ENCODE data around the gene C1orf35. TPM values are rescaled to one million over a fixed set of nuclear protein-coding genes. Genes with fewer than 3 reads are reported as not detected.

C1orf35 gene
- total and polyA plus RNA-seq, 9 of the 15 experiments (the other 6 are each of a cell fraction or from before 2014, with no cell fraction given): 3.2 to 48.7 (median 12.5) TPM

GRCh38 chr1:228145463-228146416 lies 42.6 kb upstream of the C1orf35 start (continued):
- TF ChIP-seq POLR2G (IDR thresholded peaks at IDR 0.05; ENCODE audit: low read depth, low read length) (no peak; the same call in 1 of the 2 replicates), EP400 (IDR thresholded peaks at IDR 0.05) (no peak), ZZZ3 (IDR thresholded peaks at IDR 0.05) (no peak), KLF1 (tag; IDR thresholded peaks at IDR 0.05) (no peak), NCOA6 (IDR thresholded peaks at IDR 0.05) (no peak), BMI1 (IDR thresholded peaks at IDR 0.05; ENCODE audit: low read length) (no peak), CGGBP1 (CRISPR knock-in tag; IDR thresholded peaks at IDR 0.05) (no peak), HEY1 (CRISPR knock-in tag; IDR thresholded peaks at IDR 0.05; ENCODE audit: borderline replicate concordance) (no peak), CTBP1 (IDR thresholded peaks at IDR 0.05; ENCODE audit: borderline replicate concordance) (peak; percentile 91), YBX1 (IDR thresholded peaks at IDR 0.05) (no peak), CBX3 (IDR thresholded peaks at IDR 0.05; ENCODE audit: borderline replicate concordance in 1 of 2, low read length in 2 of 2) (peak in 1 of 2 experiments; percentile 72; a peak in 1 of 3 replicates), PHF8 (IDR thresholded peaks at IDR 0.05; ENCODE audit: borderline replicate concordance, low read length) (no peak), NCOR1 (IDR thresholded peaks at IDR 0.05) (peak; percentile 96), CHD2 (IDR thresholded peaks at IDR 0.05; ENCODE audit: low read depth, low read length) (no peak), ZNF408 (CRISPR knock-in tag; IDR thresholded peaks at IDR 0.05; ENCODE audit: low read depth) (no peak), BDP1 (IDR thresholded peaks at IDR 0.05; ENCODE audit: insufficient read depth, insufficient read length) (no peak), BHLHE40 (IDR thresholded peaks at IDR 0.05; ENCODE audit: low read length) (peak; percentile 94), SMAD4 (CRISPR knock-in tag; conservative IDR thresholded peaks at IDR 0.05) (peak; percentile 92), HSF4 (CRISPR knock-in tag; IDR thresholded peaks at IDR 0.05; ENCODE audit: borderline replicate concordance) (no peak), ZNF830 (CRISPR knock-in tag; IDR thresholded peaks at IDR 0.05) (no peak), YY1 (IDR thresholded peaks at IDR 0.05; ENCODE audit: borderline replicate concordance in 1 of 3, control insufficient read depth in 1 of 3, extremely low read depth in 1 of 3, insufficient read depth in 3 of 3, insufficient read length in 1 of 3, insufficient replicate concordance in 2 of 3, low read depth in 1 of 3, low read length in 2 of 3) (peak in 1 of 3 experiments; percentile 13), BRD4 (IDR thresholded peaks at IDR 0.05) (no peak), ZNF146 (CRISPR knock-in tag; IDR thresholded peaks at IDR 0.05; ENCODE audit: unreplicated experiment) (no peak)
- TF ChIP-seq, protein P1, sequence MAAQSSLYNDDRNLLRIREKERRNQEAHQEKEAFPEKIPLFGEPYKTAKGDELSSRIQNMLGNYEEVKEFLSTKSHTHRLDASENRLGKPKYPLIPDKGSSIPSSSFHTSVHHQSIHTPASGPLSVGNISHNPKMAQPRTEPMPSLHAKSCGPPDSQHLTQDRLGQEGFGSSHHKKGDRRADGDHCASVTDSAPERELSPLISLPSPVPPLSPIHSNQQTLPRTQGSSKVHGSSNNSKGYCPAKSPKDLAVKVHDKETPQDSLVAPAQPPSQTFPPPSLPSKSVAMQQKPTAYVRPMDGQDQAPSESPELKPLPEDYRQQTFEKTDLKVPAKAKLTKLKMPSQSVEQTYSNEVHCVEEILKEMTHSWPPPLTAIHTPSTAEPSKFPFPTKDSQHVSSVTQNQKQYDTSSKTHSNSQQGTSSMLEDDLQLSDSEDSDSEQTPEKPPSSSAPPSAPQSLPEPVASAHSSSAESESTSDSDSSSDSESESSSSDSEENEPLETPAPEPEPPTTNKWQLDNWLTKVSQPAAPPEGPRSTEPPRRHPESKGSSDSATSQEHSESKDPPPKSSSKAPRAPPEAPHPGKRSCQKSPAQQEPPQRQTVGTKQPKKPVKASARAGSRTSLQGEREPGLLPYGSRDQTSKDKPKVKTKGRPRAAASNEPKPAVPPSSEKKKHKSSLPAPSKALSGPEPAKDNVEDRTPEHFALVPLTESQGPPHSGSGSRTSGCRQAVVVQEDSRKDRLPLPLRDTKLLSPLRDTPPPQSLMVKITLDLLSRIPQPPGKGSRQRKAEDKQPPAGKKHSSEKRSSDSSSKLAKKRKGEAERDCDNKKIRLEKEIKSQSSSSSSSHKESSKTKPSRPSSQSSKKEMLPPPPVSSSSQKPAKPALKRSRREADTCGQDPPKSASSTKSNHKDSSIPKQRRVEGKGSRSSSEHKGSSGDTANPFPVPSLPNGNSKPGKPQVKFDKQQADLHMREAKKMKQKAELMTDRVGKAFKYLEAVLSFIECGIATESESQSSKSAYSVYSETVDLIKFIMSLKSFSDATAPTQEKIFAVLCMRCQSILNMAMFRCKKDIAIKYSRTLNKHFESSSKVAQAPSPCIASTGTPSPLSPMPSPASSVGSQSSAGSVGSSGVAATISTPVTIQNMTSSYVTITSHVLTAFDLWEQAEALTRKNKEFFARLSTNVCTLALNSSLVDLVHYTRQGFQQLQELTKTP (IDR thresholded peaks at IDR 0.05; ENCODE audit: low read depth in 1 of 2, partially characterized antibody in 2 of 2): peak in 1 of 2 experiments; percentile 51
